ENCODE data around the gene SLC22A5.

SLC22A5 gene

DNA sequence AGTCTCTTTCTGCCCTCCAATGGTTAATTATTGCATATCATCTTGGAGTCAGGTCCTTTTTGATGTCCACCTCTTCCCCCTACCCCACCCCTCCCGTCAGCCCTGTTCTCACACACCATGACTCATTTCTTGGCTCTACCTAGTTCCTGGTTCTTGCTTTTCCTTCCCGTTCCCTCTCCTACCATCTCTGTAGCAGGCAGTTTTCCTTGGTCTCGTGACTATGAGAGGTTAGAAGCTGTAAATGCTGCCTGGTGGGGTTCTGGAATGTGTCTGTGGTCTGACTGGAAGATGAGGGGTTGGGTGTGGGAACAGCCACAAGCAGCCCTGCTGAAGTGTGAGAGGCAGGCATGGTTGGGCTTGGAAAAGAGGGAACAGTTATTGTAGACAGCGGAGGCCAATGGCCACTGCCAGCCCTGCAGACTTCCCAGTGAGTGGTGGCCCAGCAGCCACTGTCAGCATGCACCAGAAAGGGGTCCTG is 18.2 kb downstream of the SLC22A5 start:
- Histone ChIP-seq H3K4me1 (ENCODE audit: insufficient read depth, low read length, poor library complexity, severe bottlenecking) (peaks cover 24% of the 10 kb centered on the region), H3K9me2 (replicated peaks; ENCODE audit: low read depth, low read length) (no peaks in the 10 kb centered on the region), H3F3A (ENCODE audit: low read depth) (no peaks in the 10 kb centered on the region), H3K9ac (ENCODE audit: low read depth, low read length, poor library complexity, severe bottlenecking) (peak overlapping the region; percentile 43), H3K9me3 (ENCODE audit: insufficient read depth, low read depth, low read length) (no peaks in the 10 kb centered on the region), H3K27me3 (ENCODE audit: insufficient read depth, low read length, poor library complexity, severe bottlenecking) (no peaks in the 10 kb centered on the region), H3K4me3 (ENCODE audit: low read length, poor library complexity, severe bottlenecking) (no peak overlapping the region), H4K20me1 (ENCODE audit: insufficient read depth, low read length, poor library complexity, severe bottlenecking) (no peaks in the 10 kb centered on the region), H3K4me2 (ENCODE audit: low read depth, low read length, poor library complexity, severe bottlenecking) (no peak overlapping the region), H2AFZ (ENCODE audit: low read length) (no peak overlapping the region), H3K79me2 (ENCODE audit: insufficient read depth, low read length) (no peaks in the 10 kb centered on the region), H3K36me3 (ENCODE audit: insufficient read depth, low read length) (no peaks in the 10 kb centered on the region)
- no peak for TF ChIP-seq EZH2phosphoT487 (IDR thresholded peaks at IDR 0.05; ENCODE audit: borderline replicate concordance)
- TF ChIP-seq, protein P1, sequence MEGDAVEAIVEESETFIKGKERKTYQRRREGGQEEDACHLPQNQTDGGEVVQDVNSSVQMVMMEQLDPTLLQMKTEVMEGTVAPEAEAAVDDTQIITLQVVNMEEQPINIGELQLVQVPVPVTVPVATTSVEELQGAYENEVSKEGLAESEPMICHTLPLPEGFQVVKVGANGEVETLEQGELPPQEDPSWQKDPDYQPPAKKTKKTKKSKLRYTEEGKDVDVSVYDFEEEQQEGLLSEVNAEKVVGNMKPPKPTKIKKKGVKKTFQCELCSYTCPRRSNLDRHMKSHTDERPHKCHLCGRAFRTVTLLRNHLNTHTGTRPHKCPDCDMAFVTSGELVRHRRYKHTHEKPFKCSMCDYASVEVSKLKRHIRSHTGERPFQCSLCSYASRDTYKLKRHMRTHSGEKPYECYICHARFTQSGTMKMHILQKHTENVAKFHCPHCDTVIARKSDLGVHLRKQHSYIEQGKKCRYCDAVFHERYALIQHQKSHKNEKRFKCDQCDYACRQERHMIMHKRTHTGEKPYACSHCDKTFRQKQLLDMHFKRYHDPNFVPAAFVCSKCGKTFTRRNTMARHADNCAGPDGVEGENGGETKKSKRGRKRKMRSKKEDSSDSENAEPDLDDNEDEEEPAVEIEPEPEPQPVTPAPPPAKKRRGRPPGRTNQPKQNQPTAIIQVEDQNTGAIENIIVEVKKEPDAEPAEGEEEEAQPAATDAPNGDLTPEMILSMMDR (conservative IDR thresholded peaks at IDR 0.05; ENCODE audit: low read length), result no peak

GRCh38 chr5:132388244-132389050 is 18.9 kb downstream of the SLC22A5 start:
- no peaks in the 10 kb centered on the region for H3K36me3 ChIP-seq (ENCODE audit: insufficient read depth, low read length)
- H3K9me2 ChIP-seq (replicated peaks; ENCODE audit: low read depth, low read length), result no peaks in the 10 kb centered on the region
- H3K79me2 ChIP-seq (ENCODE audit: insufficient read depth, low read length), result no peaks in the 10 kb centered on the region
- H3K4me1 ChIP-seq (ENCODE audit: insufficient read depth, low read length, poor library complexity, severe bottlenecking), result peaks cover 24% of the 10 kb centered on the region
- no peaks in the 10 kb centered on the region for H3K9me3 ChIP-seq (ENCODE audit: insufficient read depth, low read depth, low read length)
- no peaks in the 10 kb centered on the region for H4K20me1 ChIP-seq (ENCODE audit: insufficient read depth, low read length, poor library complexity, severe bottlenecking)
- no peaks in the 10 kb centered on the region for H3K27me3 ChIP-seq (ENCODE audit: insufficient read depth, low read length, poor library complexity, severe bottlenecking)
- H3F3A ChIP-seq (ENCODE audit: low read depth), result no peaks in the 10 kb centered on the region
- TF ChIP-seq, protein P1 (conservative IDR thresholded peaks at IDR 0.05; ENCODE audit: low read length), result no peak
- no peak for TF ChIP-seq EZH2phosphoT487 (IDR thresholded peaks at IDR 0.05; ENCODE audit: borderline replicate concordance)
- no peak overlapping the region for H2AFZ ChIP-seq (ENCODE audit: low read length)
- no peak overlapping the region for H3K4me3 ChIP-seq (ENCODE audit: low read length, poor library complexity, severe bottlenecking)
- H3K4me2 ChIP-seq (ENCODE audit: low read depth, low read length, poor library complexity, severe bottlenecking), result no peak overlapping the region
- peak overlapping the region; percentile 21 for H3K9ac ChIP-seq (ENCODE audit: low read depth, low read length, poor library complexity, severe bottlenecking)

GRCh38 chr5:132389051-132389331 is 19.5 kb downstream of the SLC22A5 start:
- Histone ChIP-seq H3K36me3 (ENCODE audit: insufficient read depth, low read length) (no peaks in the 10 kb centered on the region), H3K9me2 (replicated peaks; ENCODE audit: low read depth, low read length) (no peaks in the 10 kb centered on the region), H3F3A (ENCODE audit: low read depth) (no peaks in the 10 kb centered on the region), H3K27me3 (ENCODE audit: insufficient read depth, low read length, poor library complexity, severe bottlenecking) (no peaks in the 10 kb centered on the region), H3K9ac (ENCODE audit: low read depth, low read length, poor library complexity, severe bottlenecking) (peak overlapping the region; percentile 21), H4K20me1 (ENCODE audit: insufficient read depth, low read length, poor library complexity, severe bottlenecking) (no peaks in the 10 kb centered on the region), H3K9me3 (ENCODE audit: insufficient read depth, low read depth, low read length) (no peaks in the 10 kb centered on the region), H3K79me2 (ENCODE audit: insufficient read depth, low read length) (no peaks in the 10 kb centered on the region), H3K4me2 (ENCODE audit: low read depth, low read length, poor library complexity, severe bottlenecking) (no peak overlapping the region), H3K4me3 (ENCODE audit: low read length, poor library complexity, severe bottlenecking) (no peak overlapping the region), H3K4me1 (ENCODE audit: insufficient read depth, low read length, poor library complexity, severe bottlenecking) (peaks cover 24% of the 10 kb centered on the region), H2AFZ (ENCODE audit: low read length) (no peak overlapping the region)
- TF ChIP-seq EZH2phosphoT487 (IDR thresholded peaks at IDR 0.05; ENCODE audit: borderline replicate concordance), result no peak
- TF ChIP-seq, protein P1 (conservative IDR thresholded peaks at IDR 0.05; ENCODE audit: low read length), result no peak
